Progenitor cell of endocrine pancreas (in vitro differentiated cells): ENCODE measurements around the gene LRMDA. TPM values are rescaled to one million over a fixed set of nuclear protein-coding genes. Genes with fewer than 3 reads are reported as not detected.

ENCODE experiments used
- DNase-seq: peaks from one replicate; pipeline ENCODE4 v3.0.0; 2021; ENCODE audit warnings: low spot score; ENCODE audit not compliant: unreplicated experiment
- H3K27ac Mint-ChIP-seq: 2 replicates; pipeline ENCODE4 v1.8.0; 2021; ENCODE audit warnings: mild to moderate bottlenecking, moderate library complexity, mixed read lengths
- H3K27me3 Mint-ChIP-seq: 2 replicates; pipeline ENCODE4 v1.8.0; 2021; ENCODE audit warnings: mixed read lengths
- H3K36me3 Mint-ChIP-seq: 2 replicates; pipeline ENCODE4 v1.8.0; 2022; ENCODE audit warnings: mixed read lengths; ENCODE audit not compliant: insufficient read depth
- H3K4me1 Mint-ChIP-seq: 2 replicates; pipeline ENCODE4 v1.8.0; 2021; ENCODE audit warnings: low read depth, mixed read lengths
- H3K4me3 Mint-ChIP-seq: 2 replicates; pipeline ENCODE4 v1.8.0; 2021; ENCODE audit warnings: low read depth, mild to moderate bottlenecking, moderate library complexity, mixed read lengths
- H3K9me3 Mint-ChIP-seq: 2 replicates; pipeline ENCODE4 v1.8.0; 2021; ENCODE audit warnings: low read depth, mixed read lengths
- total RNA-seq: library from RNA; stranded (reverse); gene quantifications from 2 replicates; pipeline ENCODE4 v1.2.1, GENCODE V29; 2021
- TF ChIP-seq, protein P1 (sequence below): fragments of 200-600 bp; sonication (generic); IDR thresholded peaks from one replicate; pipeline ENCODE4 v1.5.0; 2021; ENCODE audit warnings: antibody characterized with exemption, mild to moderate bottlenecking; ENCODE audit not compliant: unreplicated experiment

Gene LRMDA
- total RNA-seq, 1 donor from 2014 or later, result 6.5 TPM

DNA sequence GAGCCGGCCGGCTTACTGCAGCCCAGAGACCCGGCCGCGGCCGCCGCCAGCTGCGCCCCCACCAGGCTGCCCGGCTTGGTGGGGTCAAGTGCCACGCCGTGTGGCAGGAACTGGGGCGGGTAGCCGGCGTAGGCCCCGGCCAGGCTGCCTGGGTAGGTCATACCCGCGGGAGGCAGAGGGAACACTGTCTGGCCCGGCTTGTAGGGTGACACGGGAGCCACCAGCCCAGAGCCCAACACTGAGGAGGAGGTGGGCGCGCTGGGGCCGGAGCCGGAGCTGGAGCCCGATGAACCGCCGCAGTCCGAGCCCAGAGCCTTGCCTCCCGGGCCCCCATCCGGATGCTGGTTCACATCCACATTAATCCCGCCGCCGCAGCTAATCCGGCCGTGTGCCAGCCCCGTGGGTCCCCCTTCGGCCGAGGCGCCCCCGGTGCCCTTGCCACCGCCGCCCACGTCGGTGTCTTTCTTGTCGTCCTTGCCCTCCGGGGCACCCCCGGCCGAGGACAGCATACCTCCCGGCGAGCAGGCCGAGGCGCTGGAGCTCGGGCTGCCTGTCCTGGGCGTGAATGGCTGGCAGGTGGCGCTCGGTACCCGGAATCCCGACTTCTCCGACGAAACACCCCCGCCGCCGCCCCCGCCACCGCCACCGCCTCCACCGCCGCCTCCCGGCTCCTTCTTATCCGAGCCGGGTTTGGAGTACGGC is 31.8 kb upstream of the LRMDA start:
- H3K27me3 Mint-ChIP-seq, result peaks cover 20% of the 10 kb centered on the region
- peak; percentile 67 for DNase-seq
- H3K4me3 Mint-ChIP-seq, result peak overlapping the region; percentile 97
- H3K36me3 Mint-ChIP-seq, result peaks cover 14% of the 10 kb centered on the region
- peak overlapping the region; percentile 85 for H3K27ac Mint-ChIP-seq
- H3K4me1 Mint-ChIP-seq, result peaks cover 20% of the 10 kb centered on the region
- H3K9me3 Mint-ChIP-seq, result no peaks in the 10 kb centered on the region
- TF ChIP-seq, protein P1, sequence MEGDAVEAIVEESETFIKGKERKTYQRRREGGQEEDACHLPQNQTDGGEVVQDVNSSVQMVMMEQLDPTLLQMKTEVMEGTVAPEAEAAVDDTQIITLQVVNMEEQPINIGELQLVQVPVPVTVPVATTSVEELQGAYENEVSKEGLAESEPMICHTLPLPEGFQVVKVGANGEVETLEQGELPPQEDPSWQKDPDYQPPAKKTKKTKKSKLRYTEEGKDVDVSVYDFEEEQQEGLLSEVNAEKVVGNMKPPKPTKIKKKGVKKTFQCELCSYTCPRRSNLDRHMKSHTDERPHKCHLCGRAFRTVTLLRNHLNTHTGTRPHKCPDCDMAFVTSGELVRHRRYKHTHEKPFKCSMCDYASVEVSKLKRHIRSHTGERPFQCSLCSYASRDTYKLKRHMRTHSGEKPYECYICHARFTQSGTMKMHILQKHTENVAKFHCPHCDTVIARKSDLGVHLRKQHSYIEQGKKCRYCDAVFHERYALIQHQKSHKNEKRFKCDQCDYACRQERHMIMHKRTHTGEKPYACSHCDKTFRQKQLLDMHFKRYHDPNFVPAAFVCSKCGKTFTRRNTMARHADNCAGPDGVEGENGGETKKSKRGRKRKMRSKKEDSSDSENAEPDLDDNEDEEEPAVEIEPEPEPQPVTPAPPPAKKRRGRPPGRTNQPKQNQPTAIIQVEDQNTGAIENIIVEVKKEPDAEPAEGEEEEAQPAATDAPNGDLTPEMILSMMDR, result peak; percentile 65

DNA sequence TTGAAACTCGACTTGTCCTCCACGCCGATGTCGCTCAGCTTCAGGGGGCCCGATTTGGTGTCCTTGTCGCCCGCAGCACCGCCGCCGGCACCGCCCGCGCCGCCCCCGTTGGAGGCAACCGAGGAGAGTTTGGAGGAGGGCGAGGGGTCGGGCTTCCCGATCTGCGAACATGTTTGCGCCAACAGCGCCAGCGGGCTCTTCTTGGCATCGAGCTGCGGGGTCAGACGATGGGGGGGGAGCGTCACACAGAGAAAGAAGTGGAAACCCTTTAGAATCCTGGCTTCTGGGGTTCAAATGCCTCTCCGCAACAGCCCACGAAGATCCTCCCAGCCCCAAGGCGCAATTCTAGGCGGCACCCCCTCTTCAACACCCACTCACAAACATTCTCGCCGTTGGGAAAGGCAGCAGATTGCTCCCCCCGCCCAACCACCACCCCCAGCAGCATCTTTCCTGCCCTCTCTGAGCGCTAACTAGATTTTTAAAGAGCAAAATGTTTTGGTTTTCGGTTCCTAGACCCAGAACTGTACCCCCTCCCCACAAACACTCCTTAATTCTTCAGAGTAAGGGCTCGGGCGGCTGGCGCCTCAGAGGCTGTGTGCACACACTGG is 31.2 kb upstream of the LRMDA start:
- no peaks in the 10 kb centered on the region for H3K9me3 Mint-ChIP-seq
- peaks cover 13% of the 10 kb centered on the region for H3K27me3 Mint-ChIP-seq
- peak; percentile 27 for DNase-seq
- peaks cover 11% of the 10 kb centered on the region for H3K36me3 Mint-ChIP-seq
- H3K4me3 Mint-ChIP-seq, result peak overlapping the region; percentile 97
- peak overlapping the region; percentile 85 for H3K27ac Mint-ChIP-seq
- TF ChIP-seq, protein P1, result no peak
- peaks cover 17% of the 10 kb centered on the region for H3K4me1 Mint-ChIP-seq

DNA sequence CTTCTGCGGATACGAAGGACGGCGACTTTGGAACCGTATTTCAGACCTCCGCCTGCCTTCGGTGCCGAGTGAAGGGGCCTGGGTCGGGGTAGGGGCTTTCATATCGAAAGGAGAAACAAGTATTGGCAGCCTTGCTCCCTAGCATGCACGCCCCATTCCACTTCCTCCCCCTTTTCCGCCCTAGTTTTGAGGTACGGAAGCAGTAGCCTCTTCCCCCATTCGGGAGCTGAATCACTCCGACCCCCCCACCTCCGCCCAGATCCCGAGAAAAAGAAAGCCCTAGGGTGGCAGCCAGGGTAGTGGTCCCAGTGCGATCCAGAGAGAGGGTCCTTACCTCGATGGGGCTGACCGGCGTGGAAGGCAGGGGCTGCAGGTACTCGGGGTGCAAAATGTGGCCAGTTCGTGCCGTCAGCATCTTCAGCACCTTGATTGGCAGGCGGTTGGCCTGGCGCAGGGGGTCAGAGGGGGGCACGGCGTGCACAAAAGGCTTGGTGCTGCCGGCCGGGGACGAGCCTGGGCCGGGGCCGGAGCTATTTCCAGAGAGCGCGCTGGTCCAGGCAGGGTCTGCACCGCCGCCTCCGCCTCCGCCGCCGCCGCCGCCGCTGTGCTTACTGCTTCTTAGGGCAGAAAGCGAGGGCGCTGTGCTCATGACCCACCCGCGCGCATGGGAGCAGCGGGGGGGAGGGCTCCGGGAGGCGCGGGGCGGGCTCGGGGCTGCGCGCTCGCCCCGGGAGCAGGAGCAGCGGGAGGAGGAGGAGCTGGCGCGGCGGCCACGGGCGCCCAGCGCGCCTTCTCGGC is 30.5 kb upstream of the LRMDA start:
- TF ChIP-seq, protein P1, result no peak
- H3K27me3 Mint-ChIP-seq, result peaks cover 13% of the 10 kb centered on the region
- no peaks in the 10 kb centered on the region for H3K9me3 Mint-ChIP-seq
- H3K4me1 Mint-ChIP-seq, result peaks cover 22% of the 10 kb centered on the region
- peak overlapping the region; percentile 85 for H3K27ac Mint-ChIP-seq
- DNase-seq, result peak; percentile 54
- H3K36me3 Mint-ChIP-seq, result peaks cover 11% of the 10 kb centered on the region
- peak overlapping the region; percentile 97 for H3K4me3 Mint-ChIP-seq

DNA sequence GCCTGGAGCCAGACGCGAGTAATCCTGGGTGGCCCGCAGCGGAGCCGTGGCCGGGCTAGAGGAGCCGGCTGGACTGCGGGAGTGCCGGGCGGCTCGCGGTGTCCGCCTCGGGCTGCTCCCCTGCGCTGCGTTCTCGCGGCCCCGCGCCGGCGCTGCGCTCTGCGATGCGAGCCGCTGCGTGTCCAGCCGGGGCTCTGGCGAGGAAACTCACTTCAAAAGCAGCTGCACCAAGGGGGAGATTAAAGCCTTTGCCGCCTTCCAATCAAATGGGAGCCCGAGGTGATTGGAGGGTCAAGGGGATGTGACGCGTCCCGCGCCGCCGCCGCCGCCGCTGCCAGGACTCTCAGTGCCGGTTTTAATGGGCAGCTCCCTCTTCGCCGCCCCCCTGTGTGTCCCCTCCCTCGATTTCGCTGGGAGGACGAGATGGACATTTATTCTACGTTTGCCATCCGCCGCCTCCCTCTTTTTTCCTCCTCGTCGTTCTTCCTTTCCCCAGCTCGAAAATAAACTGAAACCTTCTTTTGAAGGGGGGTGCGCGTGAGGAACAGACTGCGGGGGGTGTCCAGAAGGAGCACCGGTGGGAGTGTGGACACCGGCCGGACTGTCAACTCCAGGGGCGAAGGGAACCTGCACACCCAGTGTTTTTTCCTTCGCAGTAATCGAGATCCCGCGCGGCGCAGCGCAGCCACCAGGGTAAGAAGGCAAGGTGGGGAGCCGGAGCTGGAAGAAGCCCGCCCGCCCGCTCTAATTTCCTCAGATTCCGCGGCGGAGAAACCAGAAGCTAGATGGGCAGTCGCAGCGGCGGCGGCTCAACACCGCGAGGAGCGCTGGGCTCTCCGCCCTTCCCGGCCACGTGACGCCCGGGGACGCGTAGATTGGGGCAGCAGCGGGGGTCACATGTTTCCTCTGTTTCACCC is 29.6 kb upstream of the LRMDA start, which contains the start of gene ZNF503:
Gene ZNF503, minus strand, starts transcription at position 196 of the 917 bp plus-strand sequence. CDS start 345 bp downstream, outside the sequence.
- H3K9me3 Mint-ChIP-seq, result no peaks in the 10 kb centered on the region
- DNase-seq, result peak; percentile 90
- H3K4me3 Mint-ChIP-seq, result peak within 1 kb of the TSS; percentile 97
- H3K27ac Mint-ChIP-seq, result peak within 1 kb of the TSS; percentile 97
- TF ChIP-seq, protein P1, result peak; percentile 18
- H3K27me3 Mint-ChIP-seq, result peaks cover 19% of the 10 kb centered on the region
- peaks cover 28% of the 10 kb centered on the region for H3K4me1 Mint-ChIP-seq
- H3K36me3 Mint-ChIP-seq, result peaks cover 11% of the 10 kb centered on the region
